Cardiac muscle cell (in vitro differentiated cells and primary cell): ENCODE results near the gene PPP6R1. TPM values are rescaled to one million over a fixed set of nuclear protein-coding genes. Genes with fewer than 3 reads are reported as not detected.

Experiments used
- DNase-seq, 2 donors: peaks; one replicate each; pipeline versions ENCODE4 v3.0.0 to v3.0.0-alpha.2; 2010 to 2017; ENCODE audit warnings: low read depth in 1 of 2, low spot score in 1 of 2
- H3K27ac ChIP-seq: fragments of 200-600 bp; sonication (generic); 2 replicates; pipeline ENCODE4 v1.5.1; 2016
- H3K27me3 ChIP-seq: fragments of 200-600 bp; sonication (generic); 2 replicates; pipeline ENCODE4 v1.6.0; 2016; ENCODE audit warnings: control low read depth
- H3K36me3 ChIP-seq: fragments of 200-600 bp; sonication (generic); 2 replicates; pipeline ENCODE4 v1.5.1; 2016; ENCODE audit warnings: control low read depth
- H3K4me1 ChIP-seq: fragments of 200-600 bp; sonication (generic); 2 replicates; pipeline ENCODE4 v1.8.1; 2017; ENCODE audit warnings: low read depth, mild to moderate bottlenecking, mixed run types
- H3K4me3 ChIP-seq: fragments of 200-600 bp; sonication (generic); 2 replicates; pipeline ENCODE4 v1.5.1; 2016; ENCODE audit warnings: mild to moderate bottlenecking
- H3K9me3 ChIP-seq: fragments of 200-600 bp; sonication (generic); 2 replicates; pipeline ENCODE4 v1.5.1; 2017; ENCODE audit warnings: low read depth, mild to moderate bottlenecking, control low read depth
- CTCF ChIP-seq: IDR thresholded peaks from 2 replicates; pipeline ENCODE4 v1.5.1; 2012; ENCODE audit warnings: low read depth, mild to moderate bottlenecking, low read length
- polyA plus RNA-seq: library from polyadenylated mRNA; unstranded; fragments of >200 nt; fragmentation: Nextera tagmentation; extraction: Ambion mirVana; gene quantifications from 2 replicates; pipeline ENCODE4 v1.2.1, GENCODE V29; 2016
- total RNA-seq: library from RNA; depleted of rRNA; stranded (reverse); fragments of >200 nt; gene quantifications from 2 replicates; pipeline ENCODE4 v1.2.3, GENCODE V29; 2016

The PPP6R1 gene
- total and polyA plus RNA-seq, 2 experiments from 2014 or later, result 91.7 to 98.7 TPM

- Histone ChIP-seq H3K36me3 (peaks cover 14% of the 10 kb centered on the region), H3K9me3 (no peaks in the 10 kb centered on the region), H3K27ac (peak overlapping the region; percentile 87), H3K27me3 (no peaks in the 10 kb centered on the region), H3K4me1 (peaks cover 8% of the 10 kb centered on the region), H3K4me3 (peak overlapping the region; percentile 98)
- peak in 1 of 2 donors; percentile 7 for DNase-seq
- TF ChIP-seq CTCF, result no peak
Measured at GRCh38 chr19:55285229-55285890, 26.5 kb upstream of the PPP6R1 start.

- Histone ChIP-seq H3K4me1 (peaks cover 8% of the 10 kb centered on the region), H3K36me3 (peaks cover 6% of the 10 kb centered on the region), H3K27me3 (no peaks in the 10 kb centered on the region), H3K27ac (peak overlapping the region; percentile 87), H3K9me3 (no peaks in the 10 kb centered on the region), H3K4me3 (peak overlapping the region; percentile 98)
- no peak for TF ChIP-seq CTCF
- no peak for DNase-seq
Measured at GRCh38 chr19:55284405-55285058, 25.7 kb upstream of the PPP6R1 start.

DNA sequence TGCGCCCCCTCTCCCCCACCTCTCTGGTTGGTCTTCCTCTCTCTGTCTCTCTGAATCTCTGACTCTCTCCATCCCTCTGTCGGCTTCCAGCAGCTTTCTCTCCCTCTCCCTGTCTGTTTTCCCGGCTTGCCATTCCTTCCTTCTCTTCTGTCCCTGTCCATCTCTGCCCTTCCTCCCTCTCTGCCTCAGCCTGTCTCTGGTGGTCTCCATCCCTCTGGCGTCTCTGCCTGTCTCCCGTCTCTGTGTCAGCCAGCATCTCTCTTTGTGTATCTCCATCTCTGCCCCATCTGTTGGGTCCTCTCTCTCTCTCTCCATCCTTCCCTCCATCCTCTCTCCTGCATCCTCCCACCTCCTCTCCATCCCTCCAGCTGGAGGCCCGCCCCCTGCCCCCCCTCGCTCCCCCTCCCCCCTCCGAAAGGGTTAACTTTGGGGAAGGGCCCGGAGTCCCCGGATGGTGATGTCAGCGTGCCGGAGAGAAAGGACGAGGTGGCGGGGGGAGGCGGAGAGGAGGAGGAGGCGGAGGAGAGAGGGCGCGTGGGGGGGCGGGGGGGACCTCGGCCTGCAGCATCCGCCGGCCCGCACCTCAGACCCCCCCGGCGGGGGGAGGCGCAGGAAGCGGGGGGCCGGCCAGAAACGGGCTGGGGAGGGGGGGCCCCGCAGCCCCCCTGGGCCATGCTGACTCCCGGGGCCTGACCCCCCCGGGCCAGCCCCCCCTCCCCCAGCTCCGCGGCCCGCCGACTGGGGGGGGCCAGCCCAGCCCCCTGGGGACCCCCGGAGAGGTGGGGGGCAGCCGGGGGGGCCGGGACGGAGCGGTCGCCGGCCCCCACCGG is 24.9 kb upstream of the PPP6R1 start, which contains the start of gene BRSK1:
Gene BRSK1 (plus strand): TSS at position 450 of the 830 bp plus-strand sequence. CDS start 446 bp downstream, outside the sequence.
- H3K27ac ChIP-seq, result peak within 1 kb of the TSS; percentile 87
- peak; percentile 70 to 84 for DNase-seq
- H3K9me3 ChIP-seq, result no peaks in the 10 kb centered on the region
- no peak for TF ChIP-seq CTCF
- H3K27me3 ChIP-seq, result no peaks in the 10 kb centered on the region
- peak within 1 kb of the TSS; percentile 98 for H3K4me3 ChIP-seq
- peaks cover 8% of the 10 kb centered on the region for H3K4me1 ChIP-seq
- peaks cover 3% of the 10 kb centered on the region for H3K36me3 ChIP-seq

DNA sequence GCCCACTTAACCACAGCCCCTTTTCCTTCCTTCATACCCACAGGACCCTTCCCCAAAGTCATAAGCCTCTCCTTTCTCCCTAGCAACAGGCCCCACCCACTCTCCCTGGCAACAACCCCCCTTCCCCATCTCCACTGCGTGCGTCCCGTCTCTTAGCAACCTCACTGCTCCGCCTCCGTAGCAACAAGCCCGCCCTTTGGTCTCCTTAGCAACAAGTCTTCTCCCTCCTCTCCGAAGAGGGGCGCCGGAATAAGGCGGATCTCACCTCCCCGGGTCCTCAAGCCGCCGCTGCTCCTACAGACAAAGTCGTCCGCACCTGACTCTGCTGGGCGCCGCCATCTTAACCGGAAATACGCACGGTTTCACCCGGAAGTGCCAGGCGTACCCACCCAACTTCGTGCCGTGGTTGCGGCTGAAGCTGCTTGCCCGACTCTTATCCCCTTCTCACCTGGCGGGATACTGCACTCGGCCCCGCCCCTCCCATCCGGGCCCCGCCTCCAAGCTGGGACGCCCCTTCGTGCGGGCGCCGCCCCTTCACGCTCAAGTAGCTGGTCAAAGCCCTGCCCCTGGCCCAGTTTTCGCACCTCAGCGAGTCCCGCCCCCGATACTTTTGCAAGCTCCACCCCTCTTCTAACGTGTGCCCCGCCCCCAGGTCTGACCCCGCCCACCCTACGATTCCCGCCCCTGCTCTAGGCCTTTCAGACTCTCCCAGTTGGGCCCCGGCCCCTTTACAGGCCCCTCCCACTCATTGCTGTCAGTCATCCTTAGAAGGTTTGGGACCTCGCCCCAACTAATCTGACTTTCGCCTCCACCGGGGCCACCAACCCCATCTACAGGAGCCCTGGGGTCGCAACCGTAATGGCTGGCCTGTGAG is 21.2 kb upstream of the PPP6R1 start, which contains the start of gene HSPBP1:
Gene HSPBP1 (minus strand): TSS at position 341 of the 874 bp plus-strand sequence. CDS start 502 bp downstream, outside the sequence.
- H3K4me1 ChIP-seq, result peaks cover 3% of the 10 kb centered on the region
- H3K27ac ChIP-seq, result peak within 1 kb of the TSS; percentile 84
- no peaks in the 10 kb centered on the region for H3K9me3 ChIP-seq
- no peak for TF ChIP-seq CTCF
- DNase-seq, result peak; percentile 94 to 97
- H3K4me3 ChIP-seq, result peak within 1 kb of the TSS; percentile 86
- peaks cover 3% of the 10 kb centered on the region for H3K36me3 ChIP-seq
- H3K27me3 ChIP-seq, result no peaks in the 10 kb centered on the region
